Stimulated activated naive CD4-positive, alpha-beta T cell (primary cell): ENCODE data around the gene ZNF410.

Source experiments
- DNase-seq, 6 experiments: peaks; one replicate each; lab custom pipeline; 2025; lab: John Stamatoyannopoulos, UW

The ZNF410 gene

GRCh38 chr14:73953731-73954130, 67.1 kb downstream of the ZNF410 start:
- no peak for DNase-seq

DNA sequence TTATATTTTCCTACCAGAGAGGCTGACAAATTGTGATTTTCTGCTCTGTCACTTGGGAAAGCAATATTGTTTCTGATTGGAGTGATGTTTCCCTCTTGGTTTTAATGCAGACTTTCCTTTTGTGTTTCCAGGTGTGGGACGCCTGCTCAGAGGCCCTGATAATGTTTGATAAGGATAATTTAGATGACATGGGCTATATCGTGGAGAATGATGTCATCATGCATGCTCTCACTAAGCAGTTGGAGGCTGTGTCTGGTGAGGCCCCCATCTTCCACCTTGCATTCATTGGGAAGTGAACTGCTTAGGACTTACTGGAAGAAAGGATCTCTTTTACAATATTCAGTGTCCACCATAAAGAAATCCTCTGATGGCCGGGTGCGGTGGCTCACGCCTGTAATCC, 69.0 kb downstream of the ZNF410 start:
- no peak for DNase-seq

DNA sequence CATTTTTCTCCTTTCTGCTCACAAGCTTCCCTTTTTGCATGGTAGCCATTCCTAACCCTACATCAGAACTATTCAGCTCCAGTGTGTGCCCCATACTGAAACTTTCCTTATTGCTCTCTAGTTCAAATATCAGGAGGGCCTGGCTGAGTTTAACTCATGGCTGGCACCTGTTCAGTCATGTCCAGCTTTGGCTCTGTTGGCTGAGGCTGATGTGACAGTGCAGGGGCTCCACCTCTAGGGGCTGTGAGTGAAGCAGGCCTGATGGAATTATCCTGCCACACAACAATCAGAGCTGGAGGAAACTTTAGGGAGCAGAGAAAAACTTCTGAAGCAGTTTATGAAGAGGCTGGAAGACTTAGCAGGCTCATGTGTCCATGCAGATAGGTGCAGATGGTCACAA, 71.9 kb downstream of the ZNF410 start:
- no peak for DNase-seq

DNA sequence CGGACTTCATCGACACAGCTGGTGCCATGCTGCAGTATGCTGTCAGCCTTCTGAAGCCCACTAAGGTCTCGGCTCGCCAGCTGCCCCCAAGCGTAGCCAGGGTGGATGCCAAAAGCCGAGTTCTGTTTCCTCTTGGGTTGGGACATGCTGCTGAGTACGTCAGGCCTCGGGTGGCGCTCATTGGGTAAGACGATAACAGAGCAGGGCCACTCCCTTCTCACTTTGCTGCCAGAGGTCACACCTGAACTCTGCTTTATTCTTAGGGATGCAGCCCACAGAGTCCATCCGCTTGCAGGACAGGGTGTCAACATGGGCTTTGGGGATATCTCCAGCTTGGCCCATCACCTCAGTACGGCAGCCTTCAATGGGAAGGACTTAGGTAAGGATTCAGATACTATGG, 74.5 kb downstream of the ZNF410 start:
- DNase-seq, result no peak

- no peak for DNase-seq
Measured at GRCh38 chr14:73965216-73965615, 78.6 kb downstream of the ZNF410 start.

GRCh38 chr14:73968885-73969284, 82.2 kb downstream of the ZNF410 start:
- DNase-seq, result no peak

GRCh38 chr14:73973497-73973896, 86.8 kb downstream of the ZNF410 start:
- no peak for DNase-seq

- no peak for DNase-seq
Measured at GRCh38 chr14:73976125-73976524, 89.5 kb downstream of the ZNF410 start.

DNA sequence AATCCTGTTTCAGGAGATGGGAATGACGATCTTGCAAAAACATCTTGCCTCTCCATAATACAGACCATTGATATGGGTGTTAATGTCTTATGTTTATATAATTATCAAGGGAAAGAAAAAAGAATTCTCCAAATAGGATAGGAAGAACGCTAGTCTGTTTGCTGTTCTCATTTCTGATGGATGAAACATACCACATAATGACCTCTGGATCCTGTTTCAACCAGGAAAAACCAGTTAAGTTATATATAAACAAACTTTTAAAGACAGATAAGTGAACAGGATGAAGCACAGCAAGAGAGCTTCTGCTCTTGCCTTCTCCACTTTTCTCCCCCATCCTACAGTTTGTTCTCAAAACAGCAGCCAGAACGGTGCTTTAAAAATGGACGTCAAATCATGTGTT, 91.2 kb downstream of the ZNF410 start:
- DNase-seq, result no peak
